GM21390 (cell line): ENCODE data around the gene ROR1.
"Not testable (repeated sequence)": the region's sequence is repeated elsewhere in the genome, so short reads cannot be mapped to it uniquely, and the experiment has no call there.

ENCODE experiments used
- ATAC-seq: cut with Tn5 transposase; IDR thresholded peaks from one replicate; pipeline ENCODE4 v1.9.1; 2021; ENCODE audit not compliant: unreplicated experiment

Gene ROR1

GRCh38 chr1:63790989-63791388, 17.2 kb downstream of the ROR1 start:
- no peak for ATAC-seq

DNA sequence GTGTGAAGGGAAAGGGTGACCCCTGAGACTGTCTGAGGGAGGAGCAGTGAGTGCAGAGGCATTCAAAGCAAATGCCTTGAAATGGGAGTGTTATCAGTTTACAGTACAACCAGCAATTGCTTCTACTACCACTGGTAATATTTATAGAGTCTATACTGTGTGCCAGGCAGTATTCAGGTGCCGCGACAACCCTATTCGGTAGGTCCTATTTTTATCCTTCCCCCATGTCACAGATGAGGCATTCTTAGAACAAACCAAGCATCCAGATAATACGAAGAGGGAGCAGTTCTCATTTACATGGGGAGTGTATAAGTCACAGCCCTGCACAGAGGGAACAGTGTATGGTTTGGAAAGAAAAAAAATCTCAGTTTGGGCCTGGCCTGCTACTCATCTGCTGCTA, 18.3 kb downstream of the ROR1 start:
- ATAC-seq: no peak

DNA sequence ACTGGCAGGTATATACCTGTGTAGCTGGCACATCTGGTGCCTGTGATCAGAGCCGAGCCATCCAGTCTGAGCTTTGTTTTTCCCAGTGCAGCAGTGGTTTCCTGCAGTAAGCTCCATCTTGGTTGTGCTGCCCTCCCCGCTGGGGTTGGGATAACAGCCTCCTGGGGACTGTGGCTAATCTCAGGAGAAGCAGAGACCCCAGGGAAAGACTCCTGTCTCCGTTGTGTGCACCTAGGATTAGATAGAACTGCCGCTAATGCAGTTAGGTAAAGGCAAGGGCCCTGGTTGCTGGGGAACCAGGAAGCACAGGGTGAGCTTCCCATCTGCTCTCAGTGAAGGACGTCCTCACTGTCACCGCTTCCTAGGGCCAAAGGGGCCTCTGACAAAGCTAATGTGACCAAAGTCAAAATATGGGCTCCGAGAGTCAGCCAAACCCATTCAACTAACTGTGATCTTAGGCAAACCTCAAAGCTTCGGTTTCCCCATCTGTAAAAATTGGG, 20.0 kb downstream of the ROR1 start:
- no peak for ATAC-seq

DNA sequence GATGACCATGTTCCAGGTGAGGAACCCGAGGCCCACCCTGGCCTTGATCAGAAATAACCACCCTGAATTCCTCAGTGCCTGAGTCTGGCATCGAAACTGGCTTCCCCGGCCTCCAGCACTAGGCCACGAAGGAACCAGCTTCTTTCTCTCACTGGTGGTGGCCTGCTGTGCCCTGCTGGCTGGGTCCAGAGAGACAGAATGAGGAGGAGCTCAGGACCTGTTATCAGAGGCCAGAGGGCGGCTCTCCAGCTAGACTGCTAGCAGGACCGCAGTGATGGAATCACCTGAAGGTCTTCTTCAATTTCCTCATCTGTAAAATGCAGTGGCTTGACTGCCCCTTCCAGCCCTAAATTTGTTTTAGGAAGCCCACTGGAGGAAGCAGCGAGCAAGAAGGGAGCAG, 20.5 kb downstream of the ROR1 start:
- ATAC-seq: no peak

DNA sequence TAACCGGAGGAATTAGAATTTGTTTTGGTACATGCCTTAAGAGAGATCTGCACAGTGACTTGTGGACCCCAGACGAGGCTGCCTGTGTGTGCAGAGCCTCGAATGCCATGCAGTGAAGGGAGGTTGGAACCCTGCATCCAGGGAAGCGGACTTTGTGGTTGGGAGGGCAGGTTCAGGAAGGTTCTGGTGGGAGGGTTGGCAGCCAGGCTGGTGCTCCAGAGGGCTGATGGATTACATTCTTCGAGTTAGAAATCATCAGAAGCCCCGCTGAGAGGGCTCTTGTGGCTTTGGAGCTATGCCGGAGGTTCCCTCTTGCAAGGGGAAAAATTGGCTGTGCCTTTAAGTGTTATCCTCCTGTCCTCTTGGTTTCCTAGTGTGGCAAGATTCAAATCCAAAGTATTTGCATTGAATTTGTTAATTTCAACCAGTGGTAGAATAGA, 21.1 kb downstream of the ROR1 start:
- ATAC-seq: no peak

DNA sequence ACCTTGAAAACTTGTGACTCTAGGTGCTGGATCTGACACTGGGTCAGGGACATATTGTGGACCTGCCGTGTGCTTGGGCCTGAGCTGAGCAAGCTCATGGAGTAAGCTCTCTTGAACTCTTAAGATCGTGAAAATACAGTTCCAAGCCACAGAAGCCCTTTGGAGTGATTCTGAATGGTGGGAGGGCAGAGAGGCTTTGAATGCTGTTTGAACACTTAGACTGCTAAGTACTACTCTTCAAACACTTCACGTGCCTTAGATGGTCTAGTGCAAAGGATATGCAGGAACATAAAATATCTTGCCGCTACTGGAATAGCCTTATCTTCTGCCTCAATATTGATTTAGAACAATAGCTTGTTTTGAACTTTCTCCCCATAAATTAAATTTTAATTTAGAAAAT, 21.6 kb downstream of the ROR1 start:
- no peak for ATAC-seq

DNA sequence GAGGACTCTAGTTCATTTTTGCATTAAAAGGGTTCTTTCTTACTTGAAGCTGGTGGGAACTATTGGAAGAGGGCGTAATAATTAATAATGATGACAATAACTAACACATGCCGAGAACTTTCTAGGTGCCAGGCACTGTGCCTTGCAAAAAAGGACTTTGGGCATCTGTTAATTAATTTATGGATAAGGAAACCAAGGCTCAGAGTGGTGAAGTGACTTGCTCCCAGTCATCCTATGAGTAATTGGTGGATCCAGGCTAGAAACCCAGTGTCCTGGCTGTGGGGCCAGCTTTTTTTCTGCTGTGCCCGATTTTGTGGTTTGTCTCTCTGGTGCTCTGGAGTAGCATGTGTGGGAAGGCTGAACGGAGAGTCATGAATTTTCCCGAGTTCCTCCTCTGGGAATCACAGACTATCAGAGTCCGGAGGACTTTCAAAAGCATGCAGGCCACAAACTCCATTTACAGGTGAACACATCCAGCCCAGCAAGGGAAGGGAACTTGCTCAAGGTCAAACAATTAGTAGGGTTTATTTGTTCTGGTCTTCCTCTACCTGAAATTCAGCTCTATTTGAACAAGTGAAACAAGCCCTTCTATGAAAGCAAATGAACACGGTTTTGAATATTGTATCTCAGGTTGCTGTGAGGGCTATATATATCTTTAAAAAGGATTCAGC, 23.4 kb downstream of the ROR1 start:
- no peak for ATAC-seq

GRCh38 chr1:63798284-63798683, 24.5 kb downstream of the ROR1 start:
- ATAC-seq: no peak

GRCh38 chr1:63799307-63799706, 25.5 kb downstream of the ROR1 start:
- ATAC-seq: no peak

DNA sequence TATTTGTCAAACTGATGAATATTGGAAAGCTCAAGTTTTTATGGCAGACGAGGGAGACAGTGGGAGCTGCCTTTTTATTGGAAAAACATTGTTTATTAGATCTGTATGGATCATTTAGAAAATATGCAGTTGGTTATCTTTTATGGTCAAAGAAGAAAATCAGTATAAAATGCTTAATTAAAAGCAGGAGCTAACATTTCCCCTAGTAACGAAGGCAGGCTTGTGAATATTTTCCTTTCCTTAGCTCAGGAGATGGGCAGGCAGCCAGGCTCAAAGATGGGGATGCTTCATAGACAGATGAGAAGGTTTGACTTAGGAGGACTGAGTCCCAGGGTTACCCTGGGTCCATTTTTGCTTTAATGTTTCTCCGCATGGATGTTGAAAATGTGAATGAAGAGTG, 26.0 kb downstream of the ROR1 start:
- no peak for ATAC-seq

- no peak for ATAC-seq
These were observed 28.3 kb downstream of the ROR1 start for GRCh38 chr1:63802109-63802508.

GRCh38 chr1:63804829-63805484, 31.1 kb downstream of the ROR1 start:
- ATAC-seq: no peak

DNA sequence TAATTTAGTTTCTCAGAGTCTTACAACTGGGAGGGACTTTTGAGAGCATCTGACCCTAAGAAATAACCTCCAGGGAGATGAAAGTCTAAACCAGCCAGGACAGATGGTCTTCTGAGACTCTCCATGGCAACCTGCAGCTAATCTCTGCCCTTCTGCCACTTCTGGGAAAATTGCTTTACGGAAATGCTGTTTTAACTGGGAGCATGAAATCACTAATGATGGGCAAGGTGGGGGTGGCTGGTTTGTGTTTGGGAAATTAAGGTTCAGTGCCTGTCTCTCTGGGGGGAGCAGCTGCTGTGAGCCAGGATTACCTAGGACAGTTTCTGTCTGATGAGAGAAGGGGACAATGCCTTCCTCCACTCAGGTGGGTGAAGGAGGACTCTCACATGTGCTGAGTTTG, 33.2 kb downstream of the ROR1 start:
- ATAC-seq: no peak

DNA sequence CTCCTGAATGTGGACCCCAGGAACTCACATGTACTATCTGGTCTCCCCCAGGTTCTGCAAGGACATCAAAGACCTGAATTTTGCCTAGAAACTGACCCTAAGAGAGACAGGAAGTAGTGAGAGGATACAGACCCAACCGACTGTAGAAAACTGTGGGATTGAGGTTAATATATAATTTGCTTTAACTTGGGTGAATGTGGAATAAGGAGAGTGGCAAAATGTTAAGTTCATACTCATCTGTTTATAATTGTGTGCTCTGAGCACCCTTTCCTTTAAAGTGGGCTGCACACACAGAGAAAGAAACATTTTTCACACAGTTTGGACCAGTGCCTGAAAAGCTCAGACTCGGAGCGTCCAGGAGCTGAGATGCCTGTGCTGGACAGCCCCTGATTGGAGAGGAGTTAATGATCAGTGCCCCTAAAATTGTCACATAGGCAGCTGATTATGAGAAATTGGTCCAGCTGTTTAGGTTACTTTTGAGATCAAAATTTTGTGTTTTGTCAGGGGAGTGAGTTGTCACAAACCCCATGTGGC, 37.2 kb downstream of the ROR1 start:
- ATAC-seq: no peak

DNA sequence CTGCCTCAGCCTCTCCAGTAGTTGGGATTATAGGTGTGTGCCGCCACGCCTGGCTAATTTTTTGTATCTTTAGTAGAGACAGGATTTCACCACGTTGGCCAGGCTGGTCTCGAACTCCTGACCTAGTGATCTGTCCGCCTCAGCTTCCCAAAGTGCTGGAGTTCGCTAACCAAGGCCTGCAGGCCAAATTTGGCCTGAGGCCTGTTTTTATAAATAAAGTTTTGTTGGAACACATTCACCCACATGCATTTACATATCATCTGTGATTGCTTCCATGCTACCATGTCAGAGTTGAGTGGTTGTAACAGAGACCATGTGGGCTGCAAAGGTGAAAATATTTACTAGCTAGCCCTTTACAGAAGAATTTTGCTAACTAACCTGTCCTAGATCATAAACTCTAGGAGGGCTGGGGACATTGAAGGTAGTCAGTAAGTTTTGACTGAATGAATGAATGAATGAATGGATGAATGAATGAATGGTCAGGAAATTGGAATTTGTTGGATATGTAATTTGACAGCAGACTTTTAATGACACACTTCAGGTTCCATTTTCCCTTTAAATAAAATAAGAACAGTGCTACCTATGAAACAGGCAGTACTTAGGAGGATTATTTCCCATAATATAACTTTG, 38.4 kb downstream of the ROR1 start:
- no peak for ATAC-seq

GRCh38 chr1:63813829-63814277, 40.0 kb downstream of the ROR1 start:
- no peak for ATAC-seq

GRCh38 chr1:63816217-63816815, 42.5 kb downstream of the ROR1 start:
- not testable (repeated sequence) for ATAC-seq

GRCh38 chr1:63817152-63817667, 43.4 kb downstream of the ROR1 start:
- no peak for ATAC-seq

DNA sequence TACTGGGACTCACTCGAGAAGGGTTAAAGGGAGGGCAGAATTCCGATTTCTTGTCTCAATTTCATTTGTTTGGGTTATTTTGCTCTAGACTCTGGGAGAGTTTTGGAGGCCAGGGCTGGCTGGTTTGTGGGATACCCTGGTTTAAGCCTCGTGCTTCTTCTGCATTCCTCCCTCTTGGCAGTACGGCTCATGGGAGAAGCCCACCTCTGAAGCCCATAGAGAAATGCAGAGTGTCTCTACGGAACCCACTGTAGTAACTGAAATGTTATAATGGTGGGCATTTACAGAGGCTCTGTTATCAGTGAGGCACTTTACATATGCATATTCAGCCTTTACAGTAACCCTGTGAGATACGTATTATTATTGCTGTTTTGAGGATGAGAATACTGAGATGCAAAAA, 43.9 kb downstream of the ROR1 start:
- no peak for ATAC-seq

- no peak for ATAC-seq
These were observed 44.9 kb downstream of the ROR1 start for GRCh38 chr1:63818567-63819325.

DNA sequence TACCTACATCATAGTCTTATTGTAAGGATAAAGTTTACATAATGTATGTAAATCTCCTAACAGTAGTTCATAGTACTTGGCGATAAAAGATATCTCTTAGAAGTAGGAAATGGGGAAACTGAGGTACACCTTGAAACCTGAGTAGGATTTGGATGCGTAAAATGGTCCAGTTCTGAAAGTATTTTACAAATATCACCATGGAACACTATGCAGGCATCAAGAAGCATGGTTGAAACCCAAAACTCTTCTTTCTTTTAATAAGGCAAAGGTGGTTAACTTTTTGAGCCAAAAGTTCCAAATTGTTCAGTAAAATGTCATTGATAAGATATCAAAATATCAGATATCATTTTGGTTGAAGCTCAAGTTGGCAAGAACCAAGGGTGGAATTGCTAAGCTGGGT, 46.0 kb downstream of the ROR1 start:
- no peak for ATAC-seq
